Right atrium auricular region (tissue), 2 donors: ENCODE data around the gene NF1. TPM values are rescaled to one million over a fixed set of nuclear protein-coding genes. Genes with fewer than 3 reads are reported as not detected.

Experiments used
- DNase-seq: peaks from one replicate; pipeline ENCODE4 v3.0.0-alpha.2; 2019; ENCODE audit warnings: low spot score
- H3K27ac ChIP-seq, 2 donors: fragments of 200-600 bp; sonication (generic); 1 replicate in 1 of 2; 2 replicates in 1 of 2; pipeline ENCODE4 v1.5.1; 2016 to 2019
- H3K27me3 ChIP-seq, 2 donors: fragments of 200-600 bp; sonication (generic); one replicate each; pipeline versions ENCODE4 v1.5.1 to v1.6.0; 2017 to 2019
- H3K36me3 ChIP-seq: fragments of 200-600 bp; sonication (generic); one replicate; pipeline ENCODE4 v1.5.1; 2016
- H3K4me1 ChIP-seq, 2 donors: fragments of 200-600 bp; sonication (generic); one replicate each; pipeline versions ENCODE4 v1.5.1 to v1.6.0; 2017 to 2019
- H3K4me3 ChIP-seq, 2 donors: fragments of 200-600 bp; sonication (generic); 1 replicate in 1 of 2; 2 replicates in 1 of 2; pipeline ENCODE4 v1.5.1; 2017 to 2019; ENCODE audit warnings: mild to moderate bottlenecking in 1 of 2, moderate library complexity in 1 of 2
- H3K9me3 ChIP-seq, 2 donors: fragments of 200-600 bp; sonication (generic); one replicate each; pipeline ENCODE4 v1.5.1; 2019
- total RNA-seq, 2 donors: library from RNA; depleted of rRNA; stranded (reverse); fragments of >200 nt; gene quantifications; one replicate each; pipeline ENCODE4 v1.1.0, GENCODE V29; 2016
- TF ChIP-seq, protein P1 (sequence below), 2 donors: fragments of 200-600 bp; sonication (generic); IDR thresholded peaks; one replicate each; pipeline ENCODE4 v1.5.1; 2019; ENCODE audit warnings: antibody characterized with exemption in 2 of 2

The NF1 gene
- total RNA-seq, 2 donors from 2014 or later, result 47.5 to 51.4 TPM

DNA sequence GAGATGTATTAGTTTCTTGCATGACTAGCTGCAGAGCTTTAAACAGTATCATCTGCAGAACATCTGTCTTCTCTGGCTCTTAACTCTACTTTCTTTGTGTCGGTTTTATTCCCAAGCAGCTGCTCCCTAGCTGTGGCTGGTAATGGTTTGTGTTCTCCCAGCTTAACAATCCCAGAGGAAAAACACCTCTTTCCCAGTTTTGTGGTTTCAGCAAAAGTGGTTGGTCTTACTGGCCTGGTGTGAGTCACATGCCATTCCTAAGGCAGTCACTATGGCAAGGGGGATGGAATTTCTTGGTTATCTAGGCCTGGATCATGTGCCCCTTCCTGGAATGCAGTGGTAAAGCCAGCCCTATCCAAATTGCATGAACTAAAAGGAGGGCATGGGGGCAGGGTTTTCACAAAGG lies 174.8 kb downstream of the NF1 start:
- Histone ChIP-seq H3K27ac (peak overlapping the region in 1 of 2 donors; percentile 42), H3K4me1 (peaks cover 0 to 40% of the 10 kb centered on the region in 2 donors)
- DNase-seq, result no peak

DNA sequence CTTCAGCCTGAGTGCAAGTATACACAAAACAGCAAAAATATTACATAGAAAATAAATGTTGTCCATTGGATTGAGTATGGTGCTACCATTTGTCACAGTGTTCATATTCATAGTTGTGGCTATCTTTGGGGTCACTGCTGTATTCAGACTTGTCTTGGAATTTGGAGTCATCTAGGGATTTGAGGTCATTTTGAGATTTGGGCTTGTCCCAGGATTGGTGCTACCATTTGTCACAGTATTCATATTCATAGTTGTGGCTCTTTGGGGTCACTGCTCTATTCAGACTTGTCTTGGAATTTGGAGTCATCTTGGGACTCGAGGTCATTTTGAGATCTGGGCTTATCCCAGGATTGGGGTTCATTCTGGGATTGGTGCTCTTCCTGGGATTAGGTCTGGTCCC lies 177.5 kb downstream of the NF1 start:
- H3K4me3 ChIP-seq, result no peak overlapping the region
- H3K27ac ChIP-seq, result no peak overlapping the region
- no peak for DNase-seq
- TF ChIP-seq, protein P1, sequence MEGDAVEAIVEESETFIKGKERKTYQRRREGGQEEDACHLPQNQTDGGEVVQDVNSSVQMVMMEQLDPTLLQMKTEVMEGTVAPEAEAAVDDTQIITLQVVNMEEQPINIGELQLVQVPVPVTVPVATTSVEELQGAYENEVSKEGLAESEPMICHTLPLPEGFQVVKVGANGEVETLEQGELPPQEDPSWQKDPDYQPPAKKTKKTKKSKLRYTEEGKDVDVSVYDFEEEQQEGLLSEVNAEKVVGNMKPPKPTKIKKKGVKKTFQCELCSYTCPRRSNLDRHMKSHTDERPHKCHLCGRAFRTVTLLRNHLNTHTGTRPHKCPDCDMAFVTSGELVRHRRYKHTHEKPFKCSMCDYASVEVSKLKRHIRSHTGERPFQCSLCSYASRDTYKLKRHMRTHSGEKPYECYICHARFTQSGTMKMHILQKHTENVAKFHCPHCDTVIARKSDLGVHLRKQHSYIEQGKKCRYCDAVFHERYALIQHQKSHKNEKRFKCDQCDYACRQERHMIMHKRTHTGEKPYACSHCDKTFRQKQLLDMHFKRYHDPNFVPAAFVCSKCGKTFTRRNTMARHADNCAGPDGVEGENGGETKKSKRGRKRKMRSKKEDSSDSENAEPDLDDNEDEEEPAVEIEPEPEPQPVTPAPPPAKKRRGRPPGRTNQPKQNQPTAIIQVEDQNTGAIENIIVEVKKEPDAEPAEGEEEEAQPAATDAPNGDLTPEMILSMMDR (IDR thresholded peaks at IDR 0.05), result no peak
- no peaks in the 10 kb centered on the region for H3K9me3 ChIP-seq
- H3K36me3 ChIP-seq, result peaks cover 1% of the 10 kb centered on the region
- H3K27me3 ChIP-seq, result no peaks in the 10 kb centered on the region
- H3K4me1 ChIP-seq, result peaks cover 0 to 49% of the 10 kb centered on the region in 2 donors

More for the DNA sequence above, 174.8 kb downstream of the NF1 start:
- TF ChIP-seq, protein P1 (IDR thresholded peaks at IDR 0.05), result no peak
- Histone ChIP-seq H3K4me3 (no peak overlapping the region), H3K36me3 (peaks cover 11% of the 10 kb centered on the region), H3K9me3 (no peaks in the 10 kb centered on the region), H3K27me3 (no peaks in the 10 kb centered on the region)

DNA sequence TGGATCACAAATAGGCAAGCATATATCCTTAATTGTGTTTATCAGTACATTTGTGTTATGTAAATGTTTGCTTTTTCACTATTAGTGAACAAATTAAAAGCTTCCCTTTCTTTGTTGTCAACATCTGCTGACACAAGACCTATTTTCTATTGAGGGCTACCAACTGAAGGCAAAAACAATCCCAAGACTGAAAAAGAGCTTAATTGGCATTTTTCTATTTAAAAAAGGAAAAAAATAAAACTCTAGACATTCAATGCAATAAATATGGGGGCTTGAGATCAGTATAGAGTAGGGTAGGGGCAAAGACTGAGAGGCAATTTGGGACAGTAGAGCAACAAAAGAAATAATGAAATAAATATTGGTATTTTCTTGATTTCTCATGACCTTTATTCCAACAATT lies 178.0 kb downstream of the NF1 start:
- Histone ChIP-seq H3K36me3 (peaks cover 7% of the 10 kb centered on the region), H3K27ac (no peak overlapping the region)

DNA sequence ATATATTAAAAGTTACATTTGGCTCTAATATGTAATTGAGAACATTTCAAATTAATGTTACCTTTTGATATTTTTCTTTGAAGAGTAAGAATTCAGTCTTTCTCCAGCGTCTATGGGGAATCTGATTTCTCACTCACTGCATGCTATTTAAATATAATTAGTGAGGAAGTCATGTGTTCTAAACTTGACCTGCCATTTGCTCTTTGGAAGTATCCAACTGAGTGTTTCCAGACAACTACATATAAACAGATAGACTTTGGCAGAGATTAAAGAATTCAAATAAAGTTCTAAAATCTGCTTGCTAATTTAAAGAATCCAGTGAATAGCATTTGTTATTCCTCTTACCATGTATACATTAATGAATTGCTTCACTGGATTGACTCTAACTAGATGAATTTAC lies 178.7 kb downstream of the NF1 start:
- H3K27ac ChIP-seq, result no peak overlapping the region
- TF ChIP-seq, protein P1 (IDR thresholded peaks at IDR 0.05), result no peak
- H3K36me3 ChIP-seq, result peaks cover 9% of the 10 kb centered on the region
- H3K4me1 ChIP-seq, result peaks cover 0 to 41% of the 10 kb centered on the region in 2 donors
- no peak overlapping the region for H3K4me3 ChIP-seq
- no peaks in the 10 kb centered on the region for H3K27me3 ChIP-seq
- no peak for DNase-seq
- H3K9me3 ChIP-seq, result no peaks in the 10 kb centered on the region

More for the DNA sequence above, 178.0 kb downstream of the NF1 start:
- no peaks in the 10 kb centered on the region for H3K27me3 ChIP-seq
- H3K4me3 ChIP-seq, result no peak overlapping the region
- H3K9me3 ChIP-seq, result no peaks in the 10 kb centered on the region
- DNase-seq, result no peak
- TF ChIP-seq, protein P1 (IDR thresholded peaks at IDR 0.05), result no peak
- H3K4me1 ChIP-seq, result peaks cover 0 to 49% of the 10 kb centered on the region in 2 donors

DNA sequence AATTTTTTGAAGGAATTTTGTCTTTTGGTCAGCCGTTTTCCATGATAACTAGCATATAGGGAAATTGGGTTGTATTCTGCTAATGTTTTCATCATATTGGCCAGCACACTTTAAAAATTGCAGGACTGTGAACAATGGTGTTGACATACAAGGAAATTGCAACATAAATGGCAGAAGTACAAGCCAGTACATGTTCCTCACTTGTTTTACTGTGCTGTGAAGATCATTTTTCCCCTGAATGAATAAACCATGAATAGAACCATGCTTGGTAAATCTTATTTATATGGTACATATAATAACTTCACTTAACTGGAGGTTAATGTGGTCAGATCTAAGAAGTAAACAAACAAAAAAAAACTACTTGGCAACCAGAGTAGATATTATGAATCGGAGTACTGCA lies 179.5 kb downstream of the NF1 start:
- H3K27me3 ChIP-seq, result no peaks in the 10 kb centered on the region
- no peak for DNase-seq
- TF ChIP-seq, protein P1 (IDR thresholded peaks at IDR 0.05), result no peak
- H3K36me3 ChIP-seq, result peaks cover 9% of the 10 kb centered on the region
- no peaks in the 10 kb centered on the region for H3K9me3 ChIP-seq
- no peak overlapping the region for H3K27ac ChIP-seq
- peaks cover 0 to 34% of the 10 kb centered on the region in 2 donors for H3K4me1 ChIP-seq
- H3K4me3 ChIP-seq, result no peak overlapping the region

DNA sequence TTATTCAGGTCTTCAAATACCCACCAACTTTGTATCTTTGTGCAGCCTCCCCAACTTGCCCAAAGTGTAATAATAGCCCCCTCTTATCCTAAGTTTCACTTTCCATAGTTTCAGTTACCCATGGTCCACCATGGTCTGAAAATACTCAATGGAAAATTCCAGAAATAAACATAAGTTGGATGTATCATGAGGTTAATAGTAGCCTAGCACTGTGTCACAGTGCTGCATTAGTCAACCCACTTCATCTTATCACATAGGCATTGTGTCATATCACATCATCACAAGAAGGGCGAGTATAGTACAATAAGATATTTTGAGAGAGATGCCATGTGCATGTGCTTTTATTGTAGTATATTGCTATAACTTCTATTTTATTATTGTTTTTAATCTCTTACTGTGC lies 180.3 kb downstream of the NF1 start:
- no peak for DNase-seq
- H3K36me3 ChIP-seq, result peaks cover 13% of the 10 kb centered on the region
- TF ChIP-seq, protein P1 (IDR thresholded peaks at IDR 0.05), result no peak
- no peak overlapping the region for H3K4me3 ChIP-seq
- H3K27me3 ChIP-seq, result no peaks in the 10 kb centered on the region
- H3K4me1 ChIP-seq, result peaks cover 0 to 25% of the 10 kb centered on the region in 2 donors
- no peak overlapping the region for H3K27ac ChIP-seq
- no peaks in the 10 kb centered on the region for H3K9me3 ChIP-seq
